PC-9 (cell line): ENCODE data around the gene EPX.

Experiments used
- EZH2 ChIP-seq: fragments of 200-600 bp; sonication (generic); IDR thresholded peaks from 2 replicates; pipeline ENCODE4 v1.8.0; 2017; ENCODE audit warnings: antibody characterized with exemption, low read depth
- TF ChIP-seq, protein P1 (sequence below): fragments of 200-600 bp; sonication (generic); conservative IDR thresholded peaks from 2 replicates; pipeline ENCODE4 v1.6.1; 2017; ENCODE audit warnings: mixed run types, antibody characterized with exemption, mild to moderate bottlenecking, moderate library complexity

DNA sequence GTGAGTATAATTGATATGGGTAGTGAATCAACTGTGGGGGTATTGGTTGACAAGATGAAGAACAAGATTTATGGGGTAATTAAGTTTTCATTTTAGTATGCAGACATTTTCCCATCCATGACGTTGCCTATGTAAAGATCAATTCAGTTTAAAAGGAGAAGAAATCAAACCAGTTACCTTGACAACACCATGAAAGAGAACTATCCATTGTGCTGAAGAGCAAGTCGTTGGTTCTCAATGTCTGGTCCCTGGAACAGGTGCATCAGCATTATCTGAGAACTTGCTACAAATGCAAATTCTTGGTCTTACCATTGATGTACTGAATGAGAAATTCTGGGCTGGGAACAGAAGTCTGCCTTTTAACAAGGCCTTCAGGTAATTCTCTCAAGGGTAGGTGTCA is 26.5 kb upstream of the EPX start:
- TF ChIP-seq, protein P1, sequence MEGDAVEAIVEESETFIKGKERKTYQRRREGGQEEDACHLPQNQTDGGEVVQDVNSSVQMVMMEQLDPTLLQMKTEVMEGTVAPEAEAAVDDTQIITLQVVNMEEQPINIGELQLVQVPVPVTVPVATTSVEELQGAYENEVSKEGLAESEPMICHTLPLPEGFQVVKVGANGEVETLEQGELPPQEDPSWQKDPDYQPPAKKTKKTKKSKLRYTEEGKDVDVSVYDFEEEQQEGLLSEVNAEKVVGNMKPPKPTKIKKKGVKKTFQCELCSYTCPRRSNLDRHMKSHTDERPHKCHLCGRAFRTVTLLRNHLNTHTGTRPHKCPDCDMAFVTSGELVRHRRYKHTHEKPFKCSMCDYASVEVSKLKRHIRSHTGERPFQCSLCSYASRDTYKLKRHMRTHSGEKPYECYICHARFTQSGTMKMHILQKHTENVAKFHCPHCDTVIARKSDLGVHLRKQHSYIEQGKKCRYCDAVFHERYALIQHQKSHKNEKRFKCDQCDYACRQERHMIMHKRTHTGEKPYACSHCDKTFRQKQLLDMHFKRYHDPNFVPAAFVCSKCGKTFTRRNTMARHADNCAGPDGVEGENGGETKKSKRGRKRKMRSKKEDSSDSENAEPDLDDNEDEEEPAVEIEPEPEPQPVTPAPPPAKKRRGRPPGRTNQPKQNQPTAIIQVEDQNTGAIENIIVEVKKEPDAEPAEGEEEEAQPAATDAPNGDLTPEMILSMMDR: no peak
- TF ChIP-seq EZH2: no peak
